ENCODE results near the gene CIITA. TPM values are rescaled to one million over a fixed set of nuclear protein-coding genes. Genes with fewer than 3 reads are reported as not detected.

The CIITA gene
- polyA plus RNA-seq, 12 donors: 1.0 to 13.0 (median 1.9) TPM; not detected in 2

- no peak for DNase-seq
Observed at GRCh38 chr16:10849736-10850477, 27.1 kb upstream of the CIITA start.

- DNase-seq: no peak
Observed at GRCh38 chr16:10850478-10850850, 26.5 kb upstream of the CIITA start.

- no peak for DNase-seq
Observed at GRCh38 chr16:10851512-10851911, 25.5 kb upstream of the CIITA start.

- DNase-seq: no peak
Observed at GRCh38 chr16:10852286-10852685, 24.7 kb upstream of the CIITA start.

- DNase-seq: no peak
Observed at GRCh38 chr16:10852948-10853347, 24.1 kb upstream of the CIITA start.

GRCh38 chr16:10856042-10856441, 21.0 kb upstream of the CIITA start:
- DNase-seq: no peak

GRCh38 chr16:10858203-10858602, 18.8 kb upstream of the CIITA start:
- no peak for DNase-seq

GRCh38 chr16:10859020-10859419, 18.0 kb upstream of the CIITA start:
- no peak for DNase-seq

GRCh38 chr16:10859658-10860057, 17.3 kb upstream of the CIITA start:
- no peak for DNase-seq

- DNase-seq: no peak
Observed at GRCh38 chr16:10862438-10862837, 14.6 kb upstream of the CIITA start.

- no peak for DNase-seq
Observed at GRCh38 chr16:10865991-10866966, 10.7 kb upstream of the CIITA start.

- no peak for DNase-seq
Observed at GRCh38 chr16:10867199-10867598, 9.8 kb upstream of the CIITA start.

GRCh38 chr16:10868104-10868595, 8.9 kb upstream of the CIITA start:
- DNase-seq: no peak

GRCh38 chr16:10868596-10869469, 8.2 kb upstream of the CIITA start:
- DNase-seq: no peak

GRCh38 chr16:10870137-10870776, 6.7 kb upstream of the CIITA start:
- no peak for DNase-seq

GRCh38 chr16:10870808-10871156, 6.2 kb upstream of the CIITA start:
- no peak for DNase-seq

GRCh38 chr16:10871157-10871991, 5.6 kb upstream of the CIITA start:
- no peak for DNase-seq

GRCh38 chr16:10876315-10876714, 687 bp upstream of the CIITA start:
- no peak for DNase-seq

GRCh38 chr16:10877472-10877946, 507 bp downstream of the CIITA start:
- DNase-seq: no peak

GRCh38 chr16:10878328-10878643, 1.3 kb downstream of the CIITA start:
- no peak for DNase-seq
